Fibroblast of villous mesenchyme (primary cell): ENCODE data around the gene ARMS2. TPM values are rescaled to one million over a fixed set of nuclear protein-coding genes. Genes with fewer than 3 reads are reported as not detected.

Source experiments
- DNase-seq: peaks from one replicate; pipeline ENCODE4 v3.0.0-alpha.2; 2010; ENCODE audit warnings: low read depth
- H3K4me3 ChIP-seq: 2 replicates; pipeline ENCODE4 v1.5.1; 2011; ENCODE audit warnings: low read depth, mild to moderate bottlenecking, low read length
- total RNA-seq: library from RNA; depleted of rRNA; stranded (reverse); fragments of >200 nt; gene quantifications from 2 replicates; pipeline ENCODE4 v1.2.3, GENCODE V29; 2012
- TF ChIP-seq, protein P1 (sequence below): IDR thresholded peaks from 2 replicates; pipeline ENCODE4 v1.5.1; 2012; ENCODE audit warnings: low read depth, mild to moderate bottlenecking, low read length; ENCODE audit not compliant: insufficient read depth

The ARMS2 gene
- not detected in 2 replicates for total RNA-seq

- TF ChIP-seq, protein P1, sequence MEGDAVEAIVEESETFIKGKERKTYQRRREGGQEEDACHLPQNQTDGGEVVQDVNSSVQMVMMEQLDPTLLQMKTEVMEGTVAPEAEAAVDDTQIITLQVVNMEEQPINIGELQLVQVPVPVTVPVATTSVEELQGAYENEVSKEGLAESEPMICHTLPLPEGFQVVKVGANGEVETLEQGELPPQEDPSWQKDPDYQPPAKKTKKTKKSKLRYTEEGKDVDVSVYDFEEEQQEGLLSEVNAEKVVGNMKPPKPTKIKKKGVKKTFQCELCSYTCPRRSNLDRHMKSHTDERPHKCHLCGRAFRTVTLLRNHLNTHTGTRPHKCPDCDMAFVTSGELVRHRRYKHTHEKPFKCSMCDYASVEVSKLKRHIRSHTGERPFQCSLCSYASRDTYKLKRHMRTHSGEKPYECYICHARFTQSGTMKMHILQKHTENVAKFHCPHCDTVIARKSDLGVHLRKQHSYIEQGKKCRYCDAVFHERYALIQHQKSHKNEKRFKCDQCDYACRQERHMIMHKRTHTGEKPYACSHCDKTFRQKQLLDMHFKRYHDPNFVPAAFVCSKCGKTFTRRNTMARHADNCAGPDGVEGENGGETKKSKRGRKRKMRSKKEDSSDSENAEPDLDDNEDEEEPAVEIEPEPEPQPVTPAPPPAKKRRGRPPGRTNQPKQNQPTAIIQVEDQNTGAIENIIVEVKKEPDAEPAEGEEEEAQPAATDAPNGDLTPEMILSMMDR, result no peak
- H3K4me3 ChIP-seq, result no peak within 1 kb of the TSS
- no peak for DNase-seq
These were observed at the start of gene ARMS2 for GRCh38 chr10:122454603-122455080. Gene ARMS2, plus strand, starts transcription at chr10:122454653. Its CDS starts 75 bp downstream, at chr10:122454728.

- TF ChIP-seq, protein P1, result no peak
- DNase-seq, result peak; percentile 57
- no peak overlapping the region for H3K4me3 ChIP-seq
These were observed 46.9 kb upstream of the ARMS2 start for GRCh38 chr10:122407375-122408125.

- TF ChIP-seq, protein P1, result no peak
- H3K4me3 ChIP-seq, result no peak overlapping the region
- DNase-seq, result no peak
These were observed 41.1 kb upstream of the ARMS2 start for GRCh38 chr10:122413327-122413726.

GRCh38 chr10:122417667-122418066, 36.8 kb upstream of the ARMS2 start:
- TF ChIP-seq, protein P1, result no peak
- H3K4me3 ChIP-seq, result no peak overlapping the region
- no peak for DNase-seq

DNA sequence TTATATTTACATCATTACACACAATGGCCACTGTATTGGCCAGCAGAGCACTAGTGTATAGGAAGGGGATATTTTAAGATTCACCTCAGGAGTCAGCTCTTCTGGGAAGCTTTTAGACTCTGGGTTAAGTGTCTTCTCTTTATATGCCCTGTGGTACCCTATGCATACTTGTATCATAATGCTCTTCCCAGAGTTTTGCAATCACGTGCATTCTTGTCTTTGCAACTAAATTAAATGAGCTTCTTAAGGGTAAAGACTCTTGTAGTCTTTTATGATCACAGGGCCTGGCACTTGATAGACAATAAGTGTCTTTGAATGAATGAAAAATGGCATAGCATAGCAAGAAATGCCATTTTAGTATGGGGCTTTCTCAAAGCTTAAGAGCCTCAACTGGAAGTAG, 35.4 kb upstream of the ARMS2 start:
- DNase-seq, result peak; percentile 6
- TF ChIP-seq, protein P1, result no peak
- H3K4me3 ChIP-seq, result no peak overlapping the region

DNA sequence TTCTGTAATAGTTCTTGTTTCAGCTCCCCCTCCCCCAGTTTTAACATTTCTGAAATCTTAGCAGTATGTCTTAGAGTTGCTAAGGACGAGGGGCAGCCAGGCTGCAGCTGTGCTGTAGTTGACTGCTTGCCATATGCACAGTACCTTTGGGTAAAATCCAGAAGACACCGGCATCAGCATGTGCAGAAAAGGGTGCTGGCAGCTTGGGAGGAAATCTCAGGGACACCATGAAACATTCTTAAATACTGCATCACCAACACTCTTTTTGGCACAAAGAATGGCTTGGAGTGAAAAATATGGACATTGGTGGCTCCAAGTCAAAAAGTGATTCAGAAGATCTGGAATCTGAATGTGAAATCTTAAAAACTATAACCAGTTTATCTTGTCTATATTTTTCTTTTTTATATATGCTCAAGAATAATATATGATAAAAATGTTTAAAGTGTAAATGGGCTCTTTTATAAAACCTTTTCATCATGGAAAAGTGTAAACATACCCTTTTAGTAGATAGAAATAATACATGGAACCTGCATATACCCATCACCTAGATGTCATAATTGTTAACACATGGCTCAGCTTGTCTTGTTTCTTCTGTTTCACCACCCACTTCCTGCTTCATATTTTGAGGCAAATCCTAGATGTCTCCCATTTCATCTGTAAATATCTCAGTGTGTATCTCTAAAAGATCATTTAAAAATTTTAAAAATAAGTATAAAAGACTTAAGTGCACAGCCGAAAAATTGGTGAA, 34.4 kb upstream of the ARMS2 start:
- peak; percentile 12 for DNase-seq
- TF ChIP-seq, protein P1, result no peak

More for the DNA sequence above, 34.4 kb upstream of the ARMS2 start:
- H3K4me3 ChIP-seq, result no peak overlapping the region
